HEK293 (cell line): Measurements from ENCODE around the gene KDM4C.
"Not testable (repeated sequence)": the region's sequence is repeated elsewhere in the genome, so short reads cannot be mapped to it uniquely, and the experiment has no call there.

ENCODE experiments used
- CTCF ChIA-PET: fragments of 350-600 bp; formaldehyde crosslinking; extraction: SDS; loops from one replicate; lab custom pipeline; 2021; ENCODE audit warnings: antibody characterized with exemption; lab: Yijun Ruan, JAX
- POLR2A ChIA-PET: fragments of 300-600 bp; formaldehyde crosslinking; extraction: SDS; loops from one replicate; lab custom pipeline; 2020; ENCODE audit warnings: antibody characterized with exemption, inconsistent platforms; lab: Yijun Ruan, JAX
- H3K27ac ChIP-seq: fragments of 200-500 bp; sonication (Bioruptor generic); 2 replicates; pipeline ENCODE4 v1.5.1; 2014; ENCODE audit warnings: low read depth, low read length, control low read depth, inconsistent platforms; ENCODE audit errors: extremely low read depth
- H3K36me3 ChIP-seq, 2 experiments: fragments of 200-500 bp in 1 of 2; sonication (Bioruptor generic) in 1 of 2; 1 replicate in 1 of 2; 2 replicates in 1 of 2; pipeline ENCODE4 v1.5.1; 2014 to 2017; ENCODE audit warnings: inconsistent platforms in 2 of 2, low read length in 2 of 2; ENCODE audit not compliant: control insufficient read depth in 2 of 2, insufficient read depth in 1 of 2
- H3K4me1 ChIP-seq: fragments of 200-500 bp; sonication (Bioruptor generic); 2 replicates; pipeline ENCODE4 v1.5.1; 2014; ENCODE audit warnings: mild to moderate bottlenecking, low read length, inconsistent platforms; ENCODE audit not compliant: control insufficient read depth, insufficient read depth
- H3K4me3 ChIP-seq: 2 replicates; pipeline ENCODE4 v1.5.1; 2011; ENCODE audit warnings: low read depth, mild to moderate bottlenecking, control low read depth, low read length, moderate library complexity
- H3K9me3 ChIP-seq: fragments of 200-500 bp; sonication (Bioruptor generic); 2 replicates; pipeline ENCODE4 v1.5.1; 2014; ENCODE audit warnings: low read depth, low read length, inconsistent platforms; ENCODE audit not compliant: control insufficient read depth, insufficient read depth
- FEZF1 ChIP-seq: fragments of 450-650 bp; formaldehyde crosslinking; IDR thresholded peaks from 2 replicates; pipeline ENCODE4 v1.5.1; 2016; ENCODE audit warnings: missing biosample characterization, missing genetic modification characterization
- MYNN ChIP-seq: fragments of 450-650 bp; formaldehyde crosslinking; IDR thresholded peaks from 2 replicates; pipeline ENCODE4 v1.5.1; 2016; ENCODE audit warnings: missing biosample characterization, missing genetic modification characterization, borderline replicate concordance
- REPIN1 ChIP-seq: fragments of 450-650 bp; formaldehyde crosslinking; IDR thresholded peaks from 2 replicates; pipeline ENCODE4 v1.5.1; 2017; ENCODE audit warnings: missing biosample characterization, missing genetic modification characterization, low read depth
- SCRT1 ChIP-seq: fragments of 450-650 bp; formaldehyde crosslinking; IDR thresholded peaks from 2 replicates; pipeline ENCODE4 v1.5.1; 2016; ENCODE audit warnings: missing biosample characterization, missing genetic modification characterization, borderline replicate concordance
- SP2 ChIP-seq: fragments of 450-650 bp; formaldehyde crosslinking; IDR thresholded peaks from 2 replicates; pipeline ENCODE4 v1.5.1; 2016; ENCODE audit warnings: missing biosample characterization, missing genetic modification characterization
- YY1 ChIP-seq: fragments of 450-650 bp; formaldehyde crosslinking; IDR thresholded peaks from 2 replicates; pipeline ENCODE4 v1.5.1; 2018; ENCODE audit warnings: missing biosample characterization, missing genetic modification characterization
- YY2 ChIP-seq: fragments of 450-650 bp; formaldehyde crosslinking; IDR thresholded peaks from 2 replicates; pipeline ENCODE4 v1.5.1; 2016; ENCODE audit warnings: missing biosample characterization, missing genetic modification characterization
- ZIC2 ChIP-seq: fragments of 450-650 bp; formaldehyde crosslinking; IDR thresholded peaks from 2 replicates; pipeline ENCODE4 v1.5.1; 2016; ENCODE audit warnings: missing biosample characterization, missing genetic modification characterization
- ZNF221 ChIP-seq: fragments of 450-650 bp; formaldehyde crosslinking; IDR thresholded peaks from 2 replicates; pipeline ENCODE4 v1.5.1; 2017; ENCODE audit warnings: missing biosample characterization, missing genetic modification characterization, borderline replicate concordance
- ZNF341 ChIP-seq: fragments of 450-650 bp; formaldehyde crosslinking; IDR thresholded peaks from 2 replicates; pipeline ENCODE4; 2016; ENCODE audit warnings: low read depth, missing biosample characterization, missing genetic modification characterization
- ZNF433 ChIP-seq: fragments of 450-650 bp; formaldehyde crosslinking; IDR thresholded peaks from 2 replicates; pipeline ENCODE4 v1.5.1; 2016; ENCODE audit warnings: missing biosample characterization, missing genetic modification characterization, low read depth
- ZNF561 ChIP-seq: fragments of 450-650 bp; IDR thresholded peaks from 2 replicates; pipeline ENCODE4 v1.5.1; 2018; ENCODE audit warnings: missing biosample characterization, missing genetic modification characterization, borderline replicate concordance
- ZNF654 ChIP-seq: fragments of 450-650 bp; formaldehyde crosslinking; IDR thresholded peaks from 2 replicates; pipeline ENCODE4 v1.5.1; 2016; ENCODE audit warnings: low read depth, missing biosample characterization, missing genetic modification characterization
- ZNF660 ChIP-seq: fragments of 450-650 bp; IDR thresholded peaks from 2 replicates; pipeline ENCODE4 v1.5.1; 2018; ENCODE audit warnings: missing biosample characterization, mild to moderate bottlenecking, missing genetic modification characterization
- ZNF707 ChIP-seq: fragments of 450-650 bp; formaldehyde crosslinking; IDR thresholded peaks from 2 replicates; pipeline ENCODE4 v1.5.1; 2016; ENCODE audit warnings: missing biosample characterization, missing genetic modification characterization
- ZNF777 ChIP-seq: fragments of 450-650 bp; formaldehyde crosslinking; IDR thresholded peaks from 2 replicates; pipeline ENCODE4 v1.5.1; 2017; ENCODE audit warnings: missing biosample characterization, missing genetic modification characterization, borderline replicate concordance
- ZNF785 ChIP-seq: fragments of 450-650 bp; formaldehyde crosslinking; IDR thresholded peaks from 2 replicates; pipeline ENCODE4 v1.5.1; 2016; ENCODE audit warnings: missing biosample characterization, missing genetic modification characterization
- TF ChIP-seq, protein P1 (sequence below): fragments of 450-650 bp; formaldehyde crosslinking; IDR thresholded peaks from 2 replicates; pipeline ENCODE4 v1.5.1; 2016; ENCODE audit warnings: missing biosample characterization, missing genetic modification characterization
- TF ChIP-seq, protein P2 (sequence below): fragments of 450-650 bp; formaldehyde crosslinking; IDR thresholded peaks from 2 replicates; pipeline ENCODE4 v1.5.1; 2016; ENCODE audit warnings: missing biosample characterization, missing genetic modification characterization
- TF ChIP-seq, protein P3 (sequence below): fragments of 450-650 bp; formaldehyde crosslinking; IDR thresholded peaks from 2 replicates; pipeline ENCODE4 v1.5.1; 2016; ENCODE audit warnings: missing biosample characterization, missing genetic modification characterization
- TF ChIP-seq, protein P4 (sequence below): fragments of 450-650 bp; formaldehyde crosslinking; IDR thresholded peaks from 2 replicates; pipeline ENCODE4 v1.5.1; 2016; ENCODE audit warnings: missing biosample characterization, missing genetic modification characterization

The KDM4C gene

DNA sequence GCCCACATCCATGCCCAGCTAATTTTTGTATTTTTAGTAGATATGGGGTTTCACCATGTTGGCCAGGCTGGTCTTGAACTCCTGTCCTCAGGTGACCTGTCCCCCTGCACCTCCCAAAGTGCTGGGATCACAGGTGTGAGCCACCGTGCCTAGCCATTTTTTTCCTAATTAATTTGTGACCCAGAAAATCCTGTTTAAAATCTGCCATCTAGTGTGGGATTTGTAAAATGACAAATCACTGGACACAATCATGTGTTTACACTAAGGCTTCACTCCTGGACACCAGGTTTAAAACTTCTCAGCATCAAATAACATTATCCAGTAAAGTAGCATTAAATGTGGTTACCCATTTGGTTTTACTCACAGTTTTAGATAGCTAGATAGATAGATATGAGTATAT lies 18.6 kb upstream of the KDM4C start:
- no peak overlapping the region for H3K27ac ChIP-seq
- H3K4me1 ChIP-seq = no peaks in the 10 kb centered on the region
- H3K36me3 ChIP-seq = no peaks in the 10 kb centered on the region
- no peak overlapping the region for H3K4me3 ChIP-seq
- H3K9me3 ChIP-seq = no peaks in the 10 kb centered on the region
- TF ChIP-seq ZNF341 (tag by site-specific recombination) = no peak
- peak; percentile 59 for TF ChIP-seq ZNF654
- TF ChIP-seq, protein P1, sequence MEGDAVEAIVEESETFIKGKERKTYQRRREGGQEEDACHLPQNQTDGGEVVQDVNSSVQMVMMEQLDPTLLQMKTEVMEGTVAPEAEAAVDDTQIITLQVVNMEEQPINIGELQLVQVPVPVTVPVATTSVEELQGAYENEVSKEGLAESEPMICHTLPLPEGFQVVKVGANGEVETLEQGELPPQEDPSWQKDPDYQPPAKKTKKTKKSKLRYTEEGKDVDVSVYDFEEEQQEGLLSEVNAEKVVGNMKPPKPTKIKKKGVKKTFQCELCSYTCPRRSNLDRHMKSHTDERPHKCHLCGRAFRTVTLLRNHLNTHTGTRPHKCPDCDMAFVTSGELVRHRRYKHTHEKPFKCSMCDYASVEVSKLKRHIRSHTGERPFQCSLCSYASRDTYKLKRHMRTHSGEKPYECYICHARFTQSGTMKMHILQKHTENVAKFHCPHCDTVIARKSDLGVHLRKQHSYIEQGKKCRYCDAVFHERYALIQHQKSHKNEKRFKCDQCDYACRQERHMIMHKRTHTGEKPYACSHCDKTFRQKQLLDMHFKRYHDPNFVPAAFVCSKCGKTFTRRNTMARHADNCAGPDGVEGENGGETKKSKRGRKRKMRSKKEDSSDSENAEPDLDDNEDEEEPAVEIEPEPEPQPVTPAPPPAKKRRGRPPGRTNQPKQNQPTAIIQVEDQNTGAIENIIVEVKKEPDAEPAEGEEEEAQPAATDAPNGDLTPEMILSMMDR (tag by site-specific recombination) = peak; percentile 35; the same call in 1 of the 2 replicates
- TF ChIP-seq, all 188 proteins: peak for 2
- ChIA-PET POLR2A (no interaction called here), CTCF (interaction anchor here (0.6 to 1.6 kb wide), 13 partner anchors 12 to 386 kb away, joined by 3 to 7 read pairs (median 3); no protein-coding TSS in a partner anchor)

DNA sequence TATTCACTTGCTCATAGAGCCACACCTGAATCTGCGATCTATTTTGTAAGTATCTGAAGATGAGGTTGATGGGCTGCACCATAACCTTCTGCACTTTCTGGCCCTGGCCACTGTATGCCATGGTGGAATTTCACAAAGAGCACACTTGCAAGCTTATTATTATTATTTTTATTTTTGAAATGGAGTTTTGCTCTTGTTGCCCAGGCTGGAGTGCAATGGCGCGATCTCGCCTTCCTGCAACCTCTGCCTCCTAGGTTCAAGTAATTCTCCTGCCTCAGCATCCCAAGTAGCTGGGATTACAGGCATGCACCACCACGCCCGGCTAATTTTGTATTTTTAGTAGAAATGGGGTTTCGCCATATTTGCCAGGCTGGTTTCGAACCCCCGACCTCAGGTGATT lies 8.9 kb upstream of the KDM4C start:
- H3K36me3 ChIP-seq, H3K9me3 ChIP-seq, H3K27ac ChIP-seq, H3K4me3 ChIP-seq, H3K4me1 ChIP-seq, CTCF ChIA-PET: not testable (repeated sequence)
- POLR2A ChIA-PET = interaction anchor here (1.6 kb wide), 1 partner anchor 9 kb away, joined by 4 read pairs; the partner anchor contains the start of gene KDM4C

DNA sequence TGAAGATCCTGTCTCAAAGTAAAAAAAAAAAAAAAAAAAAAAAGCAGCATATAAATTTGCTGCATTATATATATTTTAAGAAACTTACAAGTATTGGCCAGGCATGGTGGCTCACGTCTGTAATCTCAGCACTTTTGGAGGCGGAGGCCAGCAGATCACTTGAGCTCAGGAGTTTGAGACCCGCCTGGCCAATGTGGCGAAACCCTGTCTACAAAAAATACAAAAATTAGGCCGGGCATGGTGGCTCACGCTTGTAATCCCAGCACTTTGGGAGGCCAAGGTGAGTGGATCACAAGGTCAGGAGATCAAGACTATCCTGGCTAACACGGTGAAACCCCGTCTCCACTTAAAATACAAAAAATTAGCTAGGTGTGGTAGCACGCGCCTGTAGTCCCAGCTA lies 2.9 kb upstream of the KDM4C start:
- POLR2A ChIA-PET = not testable (repeated sequence)

DNA sequence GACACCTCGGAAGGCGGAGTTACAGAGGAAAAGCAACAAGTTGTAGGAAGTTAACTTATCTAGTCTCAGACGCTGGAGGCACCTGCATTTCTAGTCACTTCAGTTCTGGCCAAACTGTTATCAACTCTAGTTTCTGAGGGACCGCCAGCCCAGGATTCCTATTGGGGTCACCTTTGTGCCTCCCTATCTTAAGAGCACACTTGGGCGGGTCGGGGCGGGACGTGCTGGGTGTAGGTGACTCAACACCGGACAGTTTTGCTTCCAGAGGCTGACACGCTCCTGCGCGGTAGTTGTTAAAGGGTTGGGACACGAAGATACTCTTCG lies 679 bp upstream of the KDM4C start:
- POLR2A ChIA-PET = interaction anchor here (1.0 to 2.6 kb wide), 10 partner anchors 8 to 749 kb away, joined by 3 to 17 read pairs (median 6); partner anchors contain the start of gene GLDC
- H3K9me3 ChIP-seq = no peaks in the 10 kb centered on the region
- H3K4me1 ChIP-seq = no peaks in the 10 kb centered on the region
- peak overlapping the region; percentile 58 for H3K27ac ChIP-seq
- no peaks in the 10 kb centered on the region for H3K36me3 ChIP-seq
- H3K4me3 ChIP-seq = peak overlapping the region; percentile 91
- CTCF ChIA-PET = no interaction called here
- TF ChIP-seq REPIN1 (tag by site-specific recombination) (no peak), ZNF660 (no peak), MYNN (tag by site-specific recombination) (no peak), ZNF707 (tag by site-specific recombination) (no peak), ZNF785 (tag by site-specific recombination) (no peak), ZNF433 (tag by site-specific recombination) (no peak), ZNF777 (tag by site-specific recombination) (no peak), SCRT1 (tag by site-specific recombination) (peak; percentile 78), ZNF221 (tag by site-specific recombination) (no peak), ZNF561 (tag by site-specific recombination) (no peak), ZIC2 (tag by site-specific recombination) (no peak), SP2 (tag by site-specific recombination) (peak; percentile 51), YY1 (tag by site-specific recombination) (no peak), FEZF1 (tag by site-specific recombination) (no peak), YY2 (tag by site-specific recombination) (no peak)
- TF ChIP-seq, protein P2, sequence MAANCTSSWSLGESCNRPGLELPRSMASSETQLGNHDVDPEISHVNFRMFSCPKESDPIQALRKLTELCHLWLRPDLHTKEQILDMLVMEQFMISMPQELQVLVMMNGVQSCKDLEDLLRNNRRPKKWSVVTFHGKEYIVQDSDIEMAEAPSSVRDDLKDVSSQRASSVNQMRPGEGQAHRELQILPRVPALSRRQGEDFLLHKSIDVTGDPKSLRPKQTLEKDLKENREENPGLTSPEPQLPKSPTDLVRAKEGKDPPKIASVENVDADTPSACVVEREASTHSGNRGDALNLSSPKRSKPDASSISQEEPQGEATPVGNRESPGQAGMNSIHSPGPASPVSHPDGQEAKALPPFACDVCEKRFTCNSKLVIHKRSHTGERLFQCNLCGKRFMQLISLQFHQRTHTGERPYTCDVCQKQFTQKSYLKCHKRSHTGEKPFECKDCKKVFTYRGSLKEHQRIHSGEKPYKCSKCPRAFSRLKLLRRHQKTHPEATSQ (tag by site-specific recombination) = no peak
- TF ChIP-seq, protein P3, sequence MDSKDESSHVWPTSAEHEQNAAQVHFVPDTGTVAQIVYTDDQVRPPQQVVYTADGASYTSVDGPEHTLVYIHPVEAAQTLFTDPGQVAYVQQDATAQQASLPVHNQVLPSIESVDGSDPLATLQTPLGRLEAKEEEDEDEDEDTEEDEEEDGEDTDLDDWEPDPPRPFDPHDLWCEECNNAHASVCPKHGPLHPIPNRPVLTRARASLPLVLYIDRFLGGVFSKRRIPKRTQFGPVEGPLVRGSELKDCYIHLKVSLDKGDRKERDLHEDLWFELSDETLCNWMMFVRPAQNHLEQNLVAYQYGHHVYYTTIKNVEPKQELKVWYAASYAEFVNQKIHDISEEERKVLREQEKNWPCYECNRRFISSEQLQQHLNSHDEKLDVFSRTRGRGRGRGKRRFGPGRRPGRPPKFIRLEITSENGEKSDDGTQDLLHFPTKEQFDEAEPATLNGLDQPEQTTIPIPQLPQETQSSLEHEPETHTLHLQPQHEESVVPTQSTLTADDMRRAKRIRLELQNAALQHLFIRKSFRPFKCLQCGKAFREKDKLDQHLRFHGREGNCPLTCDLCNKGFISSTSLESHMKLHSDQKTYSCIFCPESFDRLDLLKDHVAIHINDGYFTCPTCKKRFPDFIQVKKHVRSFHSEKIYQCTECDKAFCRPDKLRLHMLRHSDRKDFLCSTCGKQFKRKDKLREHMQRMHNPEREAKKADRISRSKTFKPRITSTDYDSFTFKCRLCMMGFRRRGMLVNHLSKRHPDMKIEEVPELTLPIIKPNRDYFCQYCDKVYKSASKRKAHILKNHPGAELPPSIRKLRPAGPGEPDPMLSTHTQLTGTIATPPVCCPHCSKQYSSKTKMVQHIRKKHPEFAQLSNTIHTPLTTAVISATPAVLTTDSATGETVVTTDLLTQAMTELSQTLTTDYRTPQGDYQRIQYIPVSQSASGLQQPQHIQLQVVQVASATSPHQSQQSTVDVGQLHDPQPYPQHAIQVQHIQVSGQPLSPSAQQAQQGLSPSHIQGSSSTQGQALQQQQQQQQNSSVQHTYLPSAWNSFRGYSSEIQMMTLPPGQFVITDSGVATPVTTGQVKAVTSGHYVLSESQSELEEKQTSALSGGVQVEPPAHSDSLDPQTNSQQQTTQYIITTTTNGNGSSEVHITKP (tag by site-specific recombination) = peak; percentile 97
- TF ChIP-seq, protein P4, sequence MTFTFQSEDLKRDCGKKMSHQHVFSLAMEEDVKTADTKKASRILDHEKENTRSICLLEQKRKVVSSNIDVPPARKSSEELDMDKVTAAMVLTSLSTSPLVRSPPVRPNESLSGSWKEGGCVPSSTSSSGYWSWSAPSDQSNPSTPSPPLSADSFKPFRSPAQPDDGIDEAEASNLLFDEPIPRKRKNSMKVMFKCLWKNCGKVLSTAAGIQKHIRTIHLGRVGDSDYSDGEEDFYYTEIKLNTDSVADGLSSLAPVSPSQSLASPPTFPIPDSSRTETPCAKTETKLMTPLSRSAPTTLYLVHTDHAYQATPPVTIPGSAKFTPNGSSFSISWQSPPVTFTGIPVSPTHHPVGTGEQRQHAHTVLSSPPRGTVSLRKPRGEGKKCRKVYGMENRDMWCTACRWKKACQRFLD (tag by site-specific recombination) = no peak

More for the DNA sequence above, 2.9 kb upstream of the KDM4C start:
- CTCF ChIA-PET = interaction anchor here (0.6 kb wide), 2 partner anchors 14 to 1280 kb away, joined by 3 read pairs; no protein-coding TSS in a partner anchor
- not testable (repeated sequence) for H3K4me3 ChIP-seq, H3K36me3 ChIP-seq, H3K4me1 ChIP-seq, H3K9me3 ChIP-seq, H3K27ac ChIP-seq
